Sigmoid colon (tissue), 7 donors: Measurements from ENCODE around the gene ISCA2. TPM values are rescaled to one million over a fixed set of nuclear protein-coding genes. Genes with fewer than 3 reads are reported as not detected.

Experiments
- DNase-seq: peaks from one replicate; pipeline ENCODE4 v3.0.0-alpha.2; 2019
- H3K27ac ChIP-seq, 4 donors: fragments of 200-600 bp; sonication (generic); one replicate each; pipeline ENCODE4 v1.5.1; 2016 to 2019; ENCODE audit warnings: mild to moderate bottlenecking in 1 of 4
- H3K27me3 ChIP-seq, 3 donors: fragments of 200-600 bp; sonication (generic); one replicate each; pipeline ENCODE4 v1.5.1; 2019; ENCODE audit warnings: mild to moderate bottlenecking in 1 of 3
- H3K36me3 ChIP-seq, 4 donors: fragments of 200-600 bp; sonication (generic); one replicate each; pipeline ENCODE4 v1.5.1; 2016 to 2019
- H3K4me1 ChIP-seq, 4 donors: fragments of 200-600 bp; sonication (generic); one replicate each; pipeline ENCODE4 v1.5.1; 2017 to 2019
- H3K4me3 ChIP-seq, 4 donors: fragments of 200-600 bp; sonication (generic); one replicate each; pipeline ENCODE4 v1.5.1; 2017 to 2019; ENCODE audit warnings: mild to moderate bottlenecking in 2 of 4, moderate library complexity in 1 of 4
- H3K9me3 ChIP-seq, 4 donors: fragments of 200-600 bp in 3 of 4; sonication (generic) in 3 of 4; one replicate each; pipeline versions ENCODE4 v1.5.1 to v1.6.1; 2013 to 2019
- EP300 ChIP-seq, 4 donors: sonication (generic); formaldehyde crosslinking; IDR thresholded peaks; one replicate each; pipeline ENCODE4 v1.6.1; 2017; ENCODE audit warnings: antibody characterized with exemption in 4 of 4
- POLR2A ChIP-seq, 2 donors: fragments of 450-650 bp; IDR thresholded peaks; one replicate each; pipeline ENCODE4 v1.6.1; 2016; ENCODE audit warnings: antibody characterized with exemption in 2 of 2, mild to moderate bottlenecking in 2 of 2, moderate library complexity in 2 of 2
- POLR2AphosphoS5 ChIP-seq, 4 donors: sonication (generic); formaldehyde crosslinking; IDR thresholded peaks; one replicate each; pipeline ENCODE4 v1.6.1; 2017; ENCODE audit warnings: antibody characterized with exemption in 4 of 4
- WGBS, 2 donors: extraction: QIAGEN DNeasy Blood & Tissue Kit; methylation state at CpG; one replicate each; pipeline ENCODE4 v1.1.7; 2013; 5-methylcytosine and 5-hydroxymethylcytosine counted together
- intact Hi-C: fragments of 100-400 bp; cut with DNase I; formaldehyde crosslinking; loops from one replicate; pipeline ENCODE4 v1.15.1; 2023
- polyA plus RNA-seq, 3 donors: library from polyadenylated mRNA; stranded (reverse); fragments of 200-250 nt; gene quantifications; one replicate each; pipeline ENCODE4 v1.2.3, GENCODE V29; 2013
- total RNA-seq, 4 donors: library from RNA; depleted of rRNA; stranded (reverse); fragments of >200 nt; gene quantifications; one replicate each; pipeline ENCODE4 v1.1.0, GENCODE V29; 2016
- TF ChIP-seq, protein P1 (sequence below), 4 experiments: fragments of 450-650 bp in 3 of 4; fragments of 200-600 bp in 1 of 4; IDR thresholded peaks; one replicate each; pipeline ENCODE4 v1.5.1; 2016 to 2019; ENCODE audit warnings: antibody characterized with exemption in 4 of 4, mild to moderate bottlenecking in 3 of 4, moderate library complexity in 2 of 4
- donor health status: healthy with polysubstance abuse.
- donor health status: Bipolar disorder and iron deficiency.
- donor health status: healthy.

ISCA2 gene
- total and polyA plus RNA-seq, 7 donors, result 8.6 to 59.0 (median 15.7) TPM

DNA sequence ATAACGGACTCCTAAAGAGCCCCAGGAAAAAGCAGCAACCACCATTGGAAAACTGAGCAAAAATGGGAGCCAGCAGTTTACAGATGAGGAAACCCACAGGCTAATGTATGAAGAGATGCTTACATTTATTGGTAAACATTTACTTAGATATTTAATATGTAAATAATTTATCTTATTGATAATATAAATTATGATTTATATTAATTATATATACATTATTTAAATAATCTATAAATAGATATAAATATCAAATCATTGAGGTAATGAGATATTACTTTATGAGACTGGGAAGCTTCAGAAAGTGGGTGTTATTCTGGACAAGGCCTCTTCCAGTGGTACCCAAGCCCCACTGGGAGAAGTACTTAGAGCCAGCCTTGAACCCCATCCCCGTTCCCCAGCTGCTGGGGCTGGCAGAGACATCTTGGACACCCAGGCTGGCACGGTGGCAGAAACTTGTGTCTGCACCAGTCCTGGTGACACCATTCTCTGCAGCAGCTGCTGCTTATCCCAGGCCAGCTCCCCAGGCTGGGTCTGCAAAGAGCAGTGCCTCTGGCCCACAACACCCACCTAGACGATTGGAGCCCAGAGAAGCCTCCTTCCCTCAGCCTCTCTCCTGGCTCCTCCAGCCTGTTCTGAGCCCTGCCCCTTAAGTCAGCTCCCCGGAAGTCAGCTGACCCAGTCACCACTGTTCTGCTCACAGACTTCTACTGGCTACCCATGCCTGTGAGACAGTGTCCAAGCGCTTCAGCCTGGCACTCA is 25.9 kb downstream of the ISCA2 start:
- H3K36me3 ChIP-seq, result no peaks in the 10 kb centered on the region
- H3K27me3 ChIP-seq, result no peaks in the 10 kb centered on the region
- no peak overlapping the region for H3K4me3 ChIP-seq
- DNase-seq, result no peak
- H3K9me3 ChIP-seq, result no peaks in the 10 kb centered on the region
- TF ChIP-seq EP300 (IDR thresholded peaks at IDR 0.05) (no peak), POLR2A (IDR thresholded peaks at IDR 0.05) (no peak), POLR2AphosphoS5 (IDR thresholded peaks at IDR 0.05) (no peak)
- intact Hi-C loops, result no loop called here
- no peaks in the 10 kb centered on the region for H3K4me1 ChIP-seq
- WGBS, 2 donors, result 78 to 86% methylated on average over 6 of the region's 6 CpGs
- H3K27ac ChIP-seq, result no peak overlapping the region

- TF ChIP-seq POLR2A (IDR thresholded peaks at IDR 0.05), result no peak
- TF ChIP-seq, protein P1, sequence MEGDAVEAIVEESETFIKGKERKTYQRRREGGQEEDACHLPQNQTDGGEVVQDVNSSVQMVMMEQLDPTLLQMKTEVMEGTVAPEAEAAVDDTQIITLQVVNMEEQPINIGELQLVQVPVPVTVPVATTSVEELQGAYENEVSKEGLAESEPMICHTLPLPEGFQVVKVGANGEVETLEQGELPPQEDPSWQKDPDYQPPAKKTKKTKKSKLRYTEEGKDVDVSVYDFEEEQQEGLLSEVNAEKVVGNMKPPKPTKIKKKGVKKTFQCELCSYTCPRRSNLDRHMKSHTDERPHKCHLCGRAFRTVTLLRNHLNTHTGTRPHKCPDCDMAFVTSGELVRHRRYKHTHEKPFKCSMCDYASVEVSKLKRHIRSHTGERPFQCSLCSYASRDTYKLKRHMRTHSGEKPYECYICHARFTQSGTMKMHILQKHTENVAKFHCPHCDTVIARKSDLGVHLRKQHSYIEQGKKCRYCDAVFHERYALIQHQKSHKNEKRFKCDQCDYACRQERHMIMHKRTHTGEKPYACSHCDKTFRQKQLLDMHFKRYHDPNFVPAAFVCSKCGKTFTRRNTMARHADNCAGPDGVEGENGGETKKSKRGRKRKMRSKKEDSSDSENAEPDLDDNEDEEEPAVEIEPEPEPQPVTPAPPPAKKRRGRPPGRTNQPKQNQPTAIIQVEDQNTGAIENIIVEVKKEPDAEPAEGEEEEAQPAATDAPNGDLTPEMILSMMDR (IDR thresholded peaks at IDR 0.05), result no peak
- TF ChIP-seq EP300 (IDR thresholded peaks at IDR 0.05), result no peak
- no peak for TF ChIP-seq POLR2AphosphoS5 (IDR thresholded peaks at IDR 0.05)
- intact Hi-C loops, result no loop called here
- no peaks in the 10 kb centered on the region for H3K4me1 ChIP-seq
- no peak for DNase-seq
- H3K9me3 ChIP-seq, result no peaks in the 10 kb centered on the region
- WGBS, 2 donors, result 82 to 83% methylated on average over 10 of the region's 10 CpGs
- H3K4me3 ChIP-seq, result no peak overlapping the region
- no peaks in the 10 kb centered on the region for H3K36me3 ChIP-seq
- no peak overlapping the region for H3K27ac ChIP-seq
- H3K27me3 ChIP-seq, result no peaks in the 10 kb centered on the region
Measured at GRCh38 chr14:74521756-74522155, 28.2 kb downstream of the ISCA2 start.

- WGBS, 2 donors, result 90 to 92% methylated on average over 7 of the region's 7 CpGs
- Histone ChIP-seq H3K4me3 (no peak overlapping the region), H3K27me3 (no peaks in the 10 kb centered on the region), H3K4me1 (no peaks in the 10 kb centered on the region), H3K27ac (no peak overlapping the region), H3K36me3 (no peaks in the 10 kb centered on the region), H3K9me3 (no peaks in the 10 kb centered on the region)
- intact Hi-C loops, result no loop called here
- DNase-seq, result no peak
- TF ChIP-seq EP300 (IDR thresholded peaks at IDR 0.05), result no peak
- no peak for TF ChIP-seq POLR2A (IDR thresholded peaks at IDR 0.05)
- no peak for TF ChIP-seq POLR2AphosphoS5 (IDR thresholded peaks at IDR 0.05)
- TF ChIP-seq, protein P1 (IDR thresholded peaks at IDR 0.05), result no peak
Measured at GRCh38 chr14:74522740-74523139, 29.2 kb downstream of the ISCA2 start.

GRCh38 chr14:74524076-74524811 is 30.7 kb downstream of the ISCA2 start:
- H3K36me3 ChIP-seq, result no peaks in the 10 kb centered on the region

DNA sequence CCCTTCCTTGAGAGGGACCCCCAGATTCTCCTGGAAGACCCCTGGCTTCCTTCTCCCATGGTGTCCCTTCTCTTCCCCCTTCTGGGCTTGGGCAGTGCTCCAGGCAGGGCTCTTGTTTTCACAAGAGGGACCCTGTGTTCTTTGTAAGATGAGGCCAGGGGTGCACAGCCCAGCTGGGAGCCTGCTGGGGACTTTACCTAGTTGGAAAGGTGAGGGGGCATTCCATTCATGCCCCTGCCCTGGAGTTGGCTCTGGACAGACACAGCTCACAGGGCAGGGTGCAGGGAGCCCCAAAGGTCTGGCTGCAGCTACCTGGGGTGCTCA is 31.2 kb downstream of the ISCA2 start:
- no peak overlapping the region for H3K27ac ChIP-seq
- TF ChIP-seq EP300 (IDR thresholded peaks at IDR 0.05), result no peak
- TF ChIP-seq POLR2A (IDR thresholded peaks at IDR 0.05), result no peak
- TF ChIP-seq, protein P1 (IDR thresholded peaks at IDR 0.05), result no peak
- TF ChIP-seq POLR2AphosphoS5 (IDR thresholded peaks at IDR 0.05), result no peak
- intact Hi-C loops, result no loop called here
- no peaks in the 10 kb centered on the region for H3K9me3 ChIP-seq
- H3K4me1 ChIP-seq, result no peaks in the 10 kb centered on the region
- no peaks in the 10 kb centered on the region for H3K27me3 ChIP-seq
- DNase-seq, result no peak
- no peak overlapping the region for H3K4me3 ChIP-seq
- no peaks in the 10 kb centered on the region for H3K36me3 ChIP-seq

More at GRCh38 chr14:74524076-74524811, 30.7 kb downstream of the ISCA2 start:
- no peak overlapping the region for H3K4me3 ChIP-seq
- intact Hi-C loops, result no loop called here
- no peaks in the 10 kb centered on the region for H3K9me3 ChIP-seq
- DNase-seq, result no peak
- H3K4me1 ChIP-seq, result no peaks in the 10 kb centered on the region
- H3K27ac ChIP-seq, result no peak overlapping the region
- no peaks in the 10 kb centered on the region for H3K27me3 ChIP-seq
- no peak for TF ChIP-seq POLR2A (IDR thresholded peaks at IDR 0.05)
- 53 to 70% methylated on average over 14 of the region's 14 CpGs for WGBS, 2 donors
